GM12872 (cell line): Measurements from ENCODE around the gene DUSP15.

ENCODE experiments used
- TF ChIP-seq, protein P1 (sequence below): IDR thresholded peaks from 3 replicates; pipeline ENCODE4 v1.5.1; 2011; ENCODE audit warnings: low read depth, mild to moderate bottlenecking, low read length, moderate library complexity; ENCODE audit not compliant: insufficient read depth

DUSP15 gene

DNA sequence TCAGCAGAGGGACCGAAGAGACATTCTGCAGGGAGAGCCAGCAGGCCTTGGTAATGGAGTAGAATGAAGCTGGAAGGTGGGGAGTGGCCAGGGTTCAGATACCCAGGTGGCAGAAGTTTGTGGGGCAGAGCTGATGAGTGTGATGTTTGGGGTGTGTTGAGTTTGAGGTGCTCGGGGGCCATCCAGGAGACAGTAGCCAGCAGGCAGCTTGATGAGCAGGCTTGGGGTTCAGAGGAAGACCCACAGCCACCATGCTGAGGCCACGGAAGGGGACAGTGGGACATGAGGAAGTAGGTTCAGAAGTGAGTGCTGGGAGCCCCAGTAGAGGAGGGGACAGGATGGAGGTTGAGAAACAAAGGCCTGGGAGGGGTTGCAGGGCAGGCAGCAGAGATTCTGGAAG lies 13.8 kb downstream of the DUSP15 start:
- TF ChIP-seq, protein P1, sequence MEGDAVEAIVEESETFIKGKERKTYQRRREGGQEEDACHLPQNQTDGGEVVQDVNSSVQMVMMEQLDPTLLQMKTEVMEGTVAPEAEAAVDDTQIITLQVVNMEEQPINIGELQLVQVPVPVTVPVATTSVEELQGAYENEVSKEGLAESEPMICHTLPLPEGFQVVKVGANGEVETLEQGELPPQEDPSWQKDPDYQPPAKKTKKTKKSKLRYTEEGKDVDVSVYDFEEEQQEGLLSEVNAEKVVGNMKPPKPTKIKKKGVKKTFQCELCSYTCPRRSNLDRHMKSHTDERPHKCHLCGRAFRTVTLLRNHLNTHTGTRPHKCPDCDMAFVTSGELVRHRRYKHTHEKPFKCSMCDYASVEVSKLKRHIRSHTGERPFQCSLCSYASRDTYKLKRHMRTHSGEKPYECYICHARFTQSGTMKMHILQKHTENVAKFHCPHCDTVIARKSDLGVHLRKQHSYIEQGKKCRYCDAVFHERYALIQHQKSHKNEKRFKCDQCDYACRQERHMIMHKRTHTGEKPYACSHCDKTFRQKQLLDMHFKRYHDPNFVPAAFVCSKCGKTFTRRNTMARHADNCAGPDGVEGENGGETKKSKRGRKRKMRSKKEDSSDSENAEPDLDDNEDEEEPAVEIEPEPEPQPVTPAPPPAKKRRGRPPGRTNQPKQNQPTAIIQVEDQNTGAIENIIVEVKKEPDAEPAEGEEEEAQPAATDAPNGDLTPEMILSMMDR = no peak

DNA sequence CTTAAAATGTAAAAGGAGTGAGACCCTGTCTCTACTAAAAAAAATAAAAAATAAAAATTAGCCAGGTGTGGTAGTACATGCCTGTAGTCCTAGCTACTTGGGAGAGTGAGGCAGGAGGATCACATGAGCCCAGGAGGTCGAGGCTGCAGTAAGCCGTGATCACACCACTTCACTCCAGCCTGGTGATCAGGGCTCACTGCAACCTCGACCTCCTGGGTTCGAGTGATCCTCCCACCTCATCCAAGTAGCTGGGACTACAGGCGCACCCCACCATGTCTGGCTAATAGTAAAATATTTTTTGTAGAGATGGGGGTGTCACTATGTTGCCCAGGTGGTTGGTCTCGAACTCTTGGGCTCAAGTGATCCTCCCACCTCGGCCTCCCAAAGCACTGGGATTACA lies 16.8 kb downstream of the DUSP15 start:
- TF ChIP-seq, protein P1 = no peak

DNA sequence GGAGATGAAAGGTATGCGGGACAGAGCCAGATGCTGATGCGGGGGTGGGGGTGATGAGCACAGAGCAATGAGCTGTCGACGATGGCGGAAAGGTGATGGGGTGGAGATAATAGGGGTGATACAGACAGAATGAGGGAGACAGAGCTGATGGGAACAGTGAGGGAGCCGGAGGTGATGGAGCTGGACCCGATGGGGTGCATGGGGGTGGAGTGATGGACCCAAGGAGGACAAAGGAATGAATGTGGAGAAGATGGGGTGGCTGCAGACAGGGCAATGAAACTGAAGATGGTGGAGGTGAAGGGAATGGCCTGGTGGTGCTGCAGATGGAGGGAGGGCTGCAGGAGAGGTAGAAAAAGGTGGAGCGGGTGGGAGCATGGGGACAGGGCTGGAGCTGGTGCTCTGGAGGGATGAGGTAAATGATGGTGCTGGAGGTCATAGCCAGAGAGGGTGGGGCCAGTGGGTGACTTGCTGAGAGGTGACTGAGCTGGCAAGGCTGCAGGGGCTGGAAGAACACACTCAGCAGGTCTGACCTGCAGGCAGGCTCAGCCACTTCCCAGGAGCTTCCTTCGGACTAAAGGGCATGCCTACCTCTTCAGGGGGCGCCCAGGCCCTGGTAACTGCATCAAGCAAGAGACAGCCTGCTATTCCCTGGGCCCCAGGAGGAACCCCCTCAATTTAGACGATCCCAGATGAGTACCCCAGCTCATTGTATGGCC lies 18.9 kb downstream of the DUSP15 start:
- TF ChIP-seq, protein P1 = no peak

DNA sequence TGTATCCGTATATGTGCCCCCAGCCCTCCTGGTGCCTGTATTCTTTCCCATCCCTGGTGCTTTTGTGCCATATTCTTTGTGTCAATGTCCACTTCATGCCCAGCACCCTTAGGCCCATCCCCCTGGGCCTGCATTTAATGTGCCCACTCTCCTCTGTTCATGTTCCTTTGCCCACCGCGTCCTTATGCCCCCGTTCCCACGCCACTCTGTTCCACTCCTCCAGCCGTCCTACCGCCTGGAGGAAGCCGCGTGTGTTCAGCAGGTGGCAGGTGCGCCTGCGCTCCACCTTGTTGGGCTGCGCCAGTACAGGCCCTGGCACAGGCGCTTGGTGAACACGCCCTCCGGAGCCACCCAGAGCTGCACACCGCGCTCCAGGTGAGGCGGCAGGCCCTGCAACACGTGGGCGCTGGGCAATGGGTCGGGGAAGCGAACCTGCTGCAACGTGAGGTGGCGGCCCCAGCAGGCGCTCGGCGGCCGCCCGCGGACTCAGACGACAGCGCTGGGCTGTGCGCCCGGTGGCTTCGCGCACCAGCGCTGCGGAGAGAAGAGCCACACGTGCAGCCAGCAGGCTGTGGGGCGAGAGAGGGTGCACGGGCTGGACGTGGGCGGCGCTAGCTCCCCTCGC lies 20.9 kb downstream of the DUSP15 start:
- TF ChIP-seq, protein P1 = no peak

DNA sequence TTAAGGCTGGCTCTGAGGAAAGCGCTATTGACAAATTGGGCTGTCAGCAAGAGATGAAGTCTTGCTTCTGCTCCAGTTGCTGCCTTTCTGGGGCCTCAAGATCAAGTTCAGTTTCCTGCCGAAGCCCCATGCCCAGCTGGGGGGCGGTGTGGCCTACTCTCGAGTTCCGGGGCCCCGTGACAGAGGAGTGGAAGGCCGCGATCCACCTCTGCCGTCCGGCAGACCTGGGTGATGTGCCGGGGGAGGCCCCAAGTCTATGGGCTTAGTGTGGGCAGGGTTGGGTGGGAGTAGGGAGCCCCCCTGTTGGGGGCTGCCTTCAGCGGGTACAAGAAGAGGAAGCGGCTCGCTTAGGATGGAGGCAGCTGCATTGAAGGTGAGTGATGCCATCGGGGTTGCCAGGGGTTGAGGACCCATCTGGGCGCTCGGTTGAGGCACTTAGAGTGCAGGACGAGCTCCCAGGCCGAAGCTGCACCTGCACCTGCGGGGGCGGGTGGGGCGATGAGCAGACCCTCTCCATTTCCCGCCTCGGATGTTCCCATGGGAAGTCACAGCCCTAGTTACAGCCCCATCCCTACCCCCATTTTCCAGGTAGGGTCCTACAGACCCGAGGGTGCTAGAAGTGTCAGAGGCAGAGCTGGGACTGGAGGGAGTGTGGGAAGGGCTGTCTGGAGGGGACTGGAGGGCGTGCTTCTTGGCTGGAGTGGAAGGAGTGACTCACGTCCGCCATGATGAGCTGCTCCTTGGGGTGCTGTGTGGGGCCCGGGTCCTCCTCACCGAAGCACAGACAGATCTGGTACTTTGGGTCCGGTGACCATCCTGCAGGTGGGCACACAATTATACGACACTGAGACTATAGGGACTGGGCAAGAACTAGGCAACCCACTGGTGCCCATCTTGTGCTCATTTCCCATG lies 22.0 kb downstream of the DUSP15 start:
- TF ChIP-seq, protein P1 = no peak

DNA sequence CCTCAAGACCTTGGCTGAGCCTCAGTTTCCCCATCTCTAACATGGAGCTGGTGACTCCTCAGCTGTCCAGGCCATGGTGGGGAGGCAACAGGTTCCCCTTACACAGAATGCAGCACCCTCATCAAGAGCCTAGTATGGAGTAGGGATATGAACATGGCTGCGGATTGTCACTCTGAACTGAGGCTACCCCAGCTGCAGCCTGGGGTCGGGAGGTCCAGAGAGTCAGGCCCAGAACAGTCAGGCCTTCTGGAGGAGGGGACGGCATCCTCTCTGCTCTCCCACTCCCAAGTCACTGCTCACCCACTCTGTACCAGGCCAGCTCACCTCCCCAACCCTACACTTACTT lies 23.6 kb downstream of the DUSP15 start:
- TF ChIP-seq, protein P1 = no peak

DNA sequence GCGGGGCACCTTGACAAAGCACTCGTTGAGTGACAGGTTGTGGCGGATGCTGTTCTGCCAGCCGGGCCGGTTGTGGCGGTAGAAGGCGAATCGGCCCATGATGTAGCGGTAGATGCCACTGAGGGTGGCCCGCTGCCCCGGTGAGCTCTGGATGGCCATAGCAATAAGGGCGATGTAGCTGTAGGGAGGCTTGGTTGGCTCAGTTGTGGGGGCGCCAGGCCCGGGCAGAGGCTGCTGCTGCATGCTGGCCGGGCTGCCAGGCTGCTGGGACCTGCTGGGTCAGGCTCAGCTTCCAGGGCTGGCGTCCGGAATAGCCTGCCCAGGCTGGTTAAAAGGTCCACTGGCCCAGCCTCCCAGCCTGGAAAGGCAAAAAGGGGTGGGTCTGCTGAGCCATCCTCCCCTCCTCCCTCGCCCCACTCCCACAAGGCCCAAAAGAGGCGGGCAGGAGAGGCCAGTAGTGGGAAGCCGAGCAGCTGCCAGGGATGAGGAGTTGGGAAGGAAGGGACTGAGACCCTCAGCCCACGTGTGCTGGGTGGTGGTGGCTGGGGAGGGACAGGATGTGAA lies 24.9 kb downstream of the DUSP15 start, which contains the start of gene FOXS1:
Gene FOXS1, minus strand, starts transcription at position 305 of the 564 bp plus-strand sequence. Its CDS starts 62 bp downstream, at position 243.
- TF ChIP-seq, protein P1 = no peak
